Smooth muscle cell (in vitro differentiated cells): Measurements from ENCODE around the gene LPAR1. TPM values are rescaled to one million over a fixed set of nuclear protein-coding genes. Genes with fewer than 3 reads are reported as not detected.
A peak's percentile ranks its signal among the peaks of the same experiment; 100 is the strongest.

Source experiments
- DNase-seq: peaks from one replicate; lab custom pipeline; 2025; ENCODE audit not compliant: unreplicated experiment; lab: John Stamatoyannopoulos, UW
- H2AFZ ChIP-seq: fragments of 200-600 bp; sonication (generic); 2 replicates; pipeline ENCODE4 v1.6.0; 2016; ENCODE audit warnings: antibody characterized with exemption, low read depth, mild to moderate bottlenecking
- H3F3A ChIP-seq: fragments of 200-600 bp; sonication (generic); 2 replicates; pipeline ENCODE4 v1.6.0; 2017; ENCODE audit warnings: antibody characterized with exemption, low read depth
- H3K27ac ChIP-seq: fragments of 200-600 bp; sonication (generic); 2 replicates; pipeline ENCODE4 v1.5.1; 2016; ENCODE audit warnings: low read depth, mild to moderate bottlenecking
- H3K27me3 ChIP-seq: fragments of 200-600 bp; sonication (generic); 2 replicates; pipeline ENCODE4 v1.6.1; 2016; ENCODE audit warnings: low read depth, mild to moderate bottlenecking
- H3K36me3 ChIP-seq: fragments of 200-600 bp; sonication (generic); 2 replicates; pipeline ENCODE4 v1.5.1; 2016; ENCODE audit warnings: low read depth
- H3K4me1 ChIP-seq: fragments of 200-600 bp; sonication (generic); 2 replicates; pipeline ENCODE4 v1.5.1; 2016; ENCODE audit warnings: low read depth
- H3K4me2 ChIP-seq: fragments of 200-600 bp; sonication (generic); 2 replicates; pipeline ENCODE4 v1.6.0; 2016; ENCODE audit warnings: mild to moderate bottlenecking
- H3K4me3 ChIP-seq: fragments of 200-600 bp; sonication (generic); 2 replicates; pipeline ENCODE4 v1.5.1; 2016; ENCODE audit warnings: mild to moderate bottlenecking
- H3K79me2 ChIP-seq: fragments of 200-600 bp; sonication (generic); 2 replicates; pipeline ENCODE4 v1.6.0; 2016; ENCODE audit warnings: low read depth, mild to moderate bottlenecking
- H3K9ac ChIP-seq: fragments of 200-600 bp; sonication (generic); 2 replicates; pipeline ENCODE4 v1.6.0; 2016; ENCODE audit warnings: low read depth
- H3K9me3 ChIP-seq: fragments of 200-600 bp; sonication (generic); replicated peaks from 2 replicates; pipeline ENCODE4 v1.5.1; 2016; ENCODE audit warnings: low read depth
- H4K20me1 ChIP-seq: fragments of 200-600 bp; sonication (generic); 2 replicates; pipeline ENCODE4 v1.6.0; 2016; ENCODE audit warnings: low read depth
- CTCF ChIP-seq: fragments of 200-600 bp; sonication (generic); IDR thresholded peaks from 2 replicates; pipeline ENCODE4 v1.5.1; 2017; ENCODE audit warnings: borderline replicate concordance, mild to moderate bottlenecking, antibody characterized with exemption; ENCODE audit not compliant: insufficient read depth, poor library complexity, severe bottlenecking
- WGBS: methylation state at CpG from one replicate; pipeline ENCODE4 v1.1.7; 2016; ENCODE audit warnings: low lambda C conversion rate; 5-methylcytosine and 5-hydroxymethylcytosine counted together
- polyA plus RNA-seq: library from polyadenylated mRNA; unstranded; fragments of >200 nt; fragmentation: Nextera tagmentation; extraction: Ambion mirVana; gene quantifications from 2 replicates; pipeline ENCODE4 v1.2.1, GENCODE V29; 2016
- total RNA-seq: library from RNA; depleted of rRNA; stranded (reverse); fragments of >200 nt; gene quantifications from 2 replicates; pipeline ENCODE4 v1.2.3, GENCODE V29; 2014

Gene LPAR1
- total and polyA plus RNA-seq, 2 experiments from 2014 or later = 20.5 to 21.3 TPM

- Histone ChIP-seq H3K79me2 (peaks cover 41% of the 10 kb centered on the region), H2AFZ (peak overlapping the region; percentile 91), H3K9me3 (no peaks in the 10 kb centered on the region), H3K4me3 (peak overlapping the region; percentile 75), H3K4me1 (peaks cover 36% of the 10 kb centered on the region), H3K36me3 (no peaks in the 10 kb centered on the region), H3K27ac (peak overlapping the region; percentile 28), H4K20me1 (peaks cover 40% of the 10 kb centered on the region), H3F3A (peaks cover 13% of the 10 kb centered on the region), H3K4me2 (peak overlapping the region; percentile 86), H3K9ac (no peak overlapping the region), H3K27me3 (no peaks in the 10 kb centered on the region)
- TF ChIP-seq CTCF = no peak
- no peak for DNase-seq
- WGBS = 17% methylated on average over 8 of the region's 8 CpGs
Measured at GRCh38 chr9:111036946-111037345, 1.3 kb downstream of the LPAR1 start.

- WGBS = 2% methylated on average over 15 of the region's 15 CpGs
- no peaks in the 10 kb centered on the region for H3K9me3 ChIP-seq
- H3F3A ChIP-seq = peaks cover 13% of the 10 kb centered on the region
- peak overlapping the region; percentile 75 for H3K4me3 ChIP-seq
- no peak for DNase-seq
- no peak overlapping the region for H3K9ac ChIP-seq
- peak overlapping the region; percentile 86 for H3K4me2 ChIP-seq
- H3K79me2 ChIP-seq = peaks cover 45% of the 10 kb centered on the region
- H2AFZ ChIP-seq = no peak overlapping the region
- peaks cover 36% of the 10 kb centered on the region for H3K4me1 ChIP-seq
- no peaks in the 10 kb centered on the region for H3K27me3 ChIP-seq
- H4K20me1 ChIP-seq = peaks cover 40% of the 10 kb centered on the region
- H3K27ac ChIP-seq = no peak overlapping the region
- peak; percentile 44 for TF ChIP-seq CTCF
- no peaks in the 10 kb centered on the region for H3K36me3 ChIP-seq
Measured at GRCh38 chr9:111036429-111036789, 1.9 kb downstream of the LPAR1 start.

- Histone ChIP-seq H3K9me3 (no peaks in the 10 kb centered on the region), H3K27me3 (no peaks in the 10 kb centered on the region), H3K4me2 (peak overlapping the region; percentile 86), H4K20me1 (peaks cover 43% of the 10 kb centered on the region), H2AFZ (no peak overlapping the region), H3F3A (peaks cover 13% of the 10 kb centered on the region), H3K4me3 (peak overlapping the region; percentile 75), H3K36me3 (no peaks in the 10 kb centered on the region), H3K27ac (no peak overlapping the region), H3K9ac (no peak overlapping the region), H3K79me2 (peaks cover 51% of the 10 kb centered on the region), H3K4me1 (peaks cover 36% of the 10 kb centered on the region)
- TF ChIP-seq CTCF = no peak
- no peak for DNase-seq
- 89% methylated on average over 3 of the region's 3 CpGs for WGBS
Measured at GRCh38 chr9:111035543-111036428, 2.5 kb downstream of the LPAR1 start.
